GM18517 (cell line): ENCODE data around the gene ZFAND3.
"Not testable (repeated sequence)": the region's sequence is repeated elsewhere in the genome, so short reads cannot be mapped to it uniquely, and the experiment has no call there.

Source experiments
- ATAC-seq: cut with Tn5 transposase; IDR thresholded peaks from one replicate; pipeline ENCODE4 v1.9.1; 2021; ENCODE audit warnings: mild to moderate bottlenecking, moderate library complexity; ENCODE audit not compliant: unreplicated experiment

ZFAND3 gene

DNA sequence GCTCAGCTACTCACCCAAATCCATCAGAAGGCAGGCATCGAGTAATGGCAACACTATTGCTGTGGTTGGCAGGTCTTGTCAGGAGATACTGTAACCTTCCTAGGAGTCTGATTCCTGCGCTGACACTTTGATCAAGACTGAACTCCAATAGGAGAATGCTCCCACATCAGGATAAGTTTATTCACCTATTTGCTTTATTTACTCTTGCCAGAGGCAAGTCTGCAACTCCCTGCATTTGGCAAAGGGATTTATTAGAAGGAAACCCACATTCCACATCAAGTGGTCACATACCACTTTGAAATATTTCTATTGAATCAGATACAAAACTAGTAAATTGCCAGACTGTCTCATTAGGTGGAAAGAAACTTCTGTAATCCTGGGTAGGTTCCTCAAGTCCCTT, 43.5 kb downstream of the ZFAND3 start:
- ATAC-seq, result no peak

DNA sequence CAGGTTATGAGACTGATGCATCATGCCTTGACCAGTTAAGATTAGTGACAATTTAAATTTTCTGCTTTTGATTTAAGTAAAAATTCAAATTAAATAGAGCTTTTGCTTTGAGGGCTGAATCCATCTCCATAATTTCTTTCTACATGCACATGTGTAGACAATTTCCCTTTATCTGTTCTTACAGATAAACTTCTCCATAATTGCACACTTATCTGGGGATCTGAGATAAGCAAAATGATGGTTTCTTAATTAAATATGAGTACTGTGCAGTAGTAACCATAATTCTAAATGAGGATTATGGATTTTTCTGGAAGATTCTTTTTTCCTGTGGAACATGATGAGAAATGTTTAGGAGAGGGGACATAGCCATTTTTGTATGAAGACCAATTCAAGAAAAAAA, 44.7 kb downstream of the ZFAND3 start:
- ATAC-seq, result no peak

DNA sequence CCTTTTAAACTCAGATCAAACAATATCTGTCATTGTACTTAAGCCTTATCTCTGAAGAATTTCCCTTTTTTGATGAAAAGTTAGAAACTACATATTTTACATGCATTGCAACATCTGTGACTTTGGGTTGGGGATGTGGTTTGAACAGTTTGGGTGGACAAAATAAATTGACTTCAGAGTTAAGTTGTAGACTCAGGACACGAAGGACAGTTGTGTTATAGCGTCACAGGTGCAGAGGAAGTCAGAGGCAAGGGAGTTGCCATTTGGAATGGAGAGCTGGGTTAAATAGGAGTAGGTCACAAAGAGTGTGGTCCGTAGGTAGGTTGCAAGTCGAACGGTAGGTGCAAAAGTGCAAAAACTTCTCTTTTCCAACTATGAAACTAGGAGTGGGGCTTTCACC, 46.0 kb downstream of the ZFAND3 start:
- no peak for ATAC-seq

DNA sequence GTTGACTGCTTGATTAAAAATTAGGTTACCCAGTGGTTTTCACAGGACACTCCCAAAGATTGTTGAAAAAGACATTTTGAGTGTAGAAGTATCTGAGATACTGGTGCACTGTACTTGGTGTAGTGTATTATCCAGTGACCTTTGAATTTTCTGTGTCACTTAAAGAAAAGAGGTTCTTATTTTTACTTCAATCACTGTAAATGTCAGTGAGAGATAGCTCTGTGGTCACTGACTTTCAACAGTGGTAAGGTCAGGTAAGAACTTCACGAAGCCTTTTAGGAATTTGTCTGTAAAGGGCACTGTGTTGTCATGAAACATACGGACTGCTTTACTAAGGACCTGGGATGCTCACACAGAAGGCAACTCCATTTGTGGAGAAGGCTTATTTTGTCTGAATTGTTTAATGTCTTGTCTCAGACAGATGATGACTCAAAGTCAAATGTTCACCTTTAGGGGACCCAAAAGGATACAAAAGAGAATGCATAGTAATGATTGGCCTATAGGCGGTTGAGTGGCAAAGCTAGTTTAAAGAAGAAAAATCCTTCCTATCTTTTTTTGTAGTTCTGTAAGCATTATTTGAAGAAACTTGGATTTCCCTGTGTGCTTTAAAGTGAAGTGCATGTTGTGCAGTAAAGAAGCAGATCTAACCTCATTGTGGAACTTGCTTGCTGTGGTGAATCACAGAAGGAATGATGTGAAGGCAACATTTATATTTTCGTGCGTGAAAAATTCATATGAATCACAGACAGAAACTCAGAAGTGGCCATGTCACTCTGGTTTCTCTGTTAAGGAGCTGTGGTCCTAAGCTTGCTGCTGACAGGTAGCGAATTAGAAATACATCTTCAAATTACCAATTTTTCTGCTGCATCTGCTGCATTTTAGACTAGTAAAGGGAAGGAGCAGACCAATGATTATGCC, 47.3 kb downstream of the ZFAND3 start:
- ATAC-seq, result no peak

DNA sequence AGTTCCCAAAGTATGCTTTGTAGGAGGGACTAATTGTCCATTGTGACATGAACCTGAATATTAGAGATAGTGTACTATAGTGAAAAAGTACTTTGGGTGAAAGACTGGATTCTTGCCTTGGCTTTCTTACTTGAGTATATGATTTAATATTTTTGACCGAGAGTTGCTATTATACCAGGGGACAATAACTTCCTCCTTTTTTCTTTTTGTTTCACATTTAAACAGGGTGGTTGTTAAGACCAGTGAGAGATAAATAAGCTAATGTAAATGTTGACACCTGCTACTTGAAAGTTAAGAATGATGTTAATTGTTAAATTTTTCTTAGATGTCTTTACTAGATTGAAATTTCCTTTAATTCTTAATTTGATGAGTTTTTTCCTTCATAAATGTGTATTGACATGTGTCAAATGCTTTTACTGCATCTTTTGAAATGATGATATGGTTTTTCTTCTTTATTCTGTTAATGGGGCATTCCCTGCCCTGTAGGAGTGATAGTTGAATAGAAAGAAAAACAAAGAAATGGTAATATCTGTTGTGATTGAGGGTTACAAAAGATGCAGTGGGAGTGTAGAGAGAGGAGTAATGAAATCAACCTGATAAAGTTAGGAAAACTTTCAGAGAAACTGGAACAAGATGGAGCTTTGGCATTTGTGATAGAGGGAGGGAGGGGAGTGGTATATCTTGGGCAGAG, 48.4 kb downstream of the ZFAND3 start:
- no peak for ATAC-seq

DNA sequence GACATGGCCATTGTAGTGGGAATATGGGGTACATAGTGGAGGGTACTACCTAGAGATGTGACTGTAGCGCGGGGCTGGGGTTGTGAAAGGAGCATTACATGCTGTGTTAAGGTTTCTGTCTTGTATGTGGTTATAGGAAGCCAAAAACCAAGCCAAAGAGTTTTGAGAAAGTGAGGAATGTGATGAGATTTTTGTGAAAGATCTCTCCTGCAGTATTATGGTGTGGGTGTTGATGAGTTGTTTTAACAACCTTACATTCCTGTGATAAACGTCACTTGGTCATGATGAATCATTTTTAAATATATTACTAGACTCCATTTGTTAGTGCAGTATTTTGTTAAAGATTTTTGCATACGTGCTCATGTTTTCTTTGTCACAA, 48.9 kb downstream of the ZFAND3 start:
- ATAC-seq, result no peak

DNA sequence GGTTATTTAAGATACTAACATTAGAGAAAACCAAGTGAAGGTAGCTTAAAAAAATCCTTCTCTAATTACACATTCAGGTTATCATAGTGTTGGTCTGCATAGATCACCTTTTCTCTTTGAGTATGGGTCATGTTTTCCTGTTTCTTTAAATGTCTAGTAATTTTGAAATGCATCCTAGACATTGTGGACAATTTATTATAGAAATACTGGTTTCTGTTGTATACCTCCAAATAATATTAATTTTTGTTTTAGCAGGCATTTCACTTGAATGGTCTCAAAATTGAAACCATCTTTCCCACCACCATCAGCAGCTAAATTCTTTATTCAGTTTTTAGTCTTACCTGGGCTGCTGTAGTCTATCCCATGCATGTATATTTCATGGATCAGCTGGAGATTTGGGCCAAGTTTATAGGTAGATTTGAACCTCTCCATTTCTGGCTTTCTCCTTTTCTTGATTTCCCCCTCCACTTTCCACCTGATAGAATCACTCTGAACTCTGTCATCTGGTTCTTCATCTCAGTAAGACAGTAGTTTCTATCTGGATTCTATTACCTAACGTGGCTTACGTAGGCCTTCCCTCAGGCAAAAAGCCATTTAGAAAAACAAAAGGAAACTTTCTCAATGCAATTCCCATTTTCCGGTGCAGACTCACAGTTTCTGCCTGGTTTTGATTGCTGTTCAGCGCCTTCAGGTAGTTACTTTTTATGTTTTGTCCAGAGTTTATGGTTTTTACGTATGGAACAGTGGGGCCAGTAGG, 52.3 kb downstream of the ZFAND3 start:
- no peak for ATAC-seq

DNA sequence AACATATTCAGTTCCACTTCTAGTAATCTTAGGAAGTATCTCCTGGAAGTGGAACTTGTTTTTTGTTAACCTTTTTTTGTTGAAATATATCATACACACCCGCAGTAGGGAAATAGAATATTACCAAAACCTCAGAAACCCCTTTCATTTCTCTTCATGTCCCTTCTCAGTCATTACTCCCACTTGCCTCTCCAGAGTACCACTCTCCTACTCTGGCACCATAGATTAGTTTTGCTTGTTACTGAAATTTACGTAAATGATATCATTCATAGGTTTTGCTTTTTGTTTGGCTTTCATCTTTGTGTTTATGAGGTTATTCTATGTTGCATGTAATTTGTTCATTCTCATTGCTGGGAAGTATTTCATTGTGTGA, 52.8 kb downstream of the ZFAND3 start:
- ATAC-seq, result no peak

DNA sequence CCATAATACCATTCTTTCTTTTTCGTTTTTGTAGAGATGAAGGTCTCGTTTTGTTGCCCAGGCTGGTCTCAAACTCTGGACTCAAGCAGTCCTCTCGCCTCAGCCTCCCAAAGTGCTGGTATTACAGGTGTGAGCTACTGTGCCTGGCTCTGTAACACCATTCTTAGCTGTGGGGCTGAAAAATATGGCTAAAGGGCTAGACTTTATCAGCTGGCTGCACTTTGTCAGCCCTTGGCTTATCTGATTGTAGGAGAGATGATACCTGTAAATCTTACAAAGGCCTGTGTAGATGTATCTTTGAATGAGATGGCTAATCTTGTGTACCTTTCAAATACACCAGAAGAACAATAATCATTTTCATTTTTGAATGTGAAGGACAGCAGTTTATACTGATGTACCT, 55.2 kb downstream of the ZFAND3 start:
- ATAC-seq, result no peak

DNA sequence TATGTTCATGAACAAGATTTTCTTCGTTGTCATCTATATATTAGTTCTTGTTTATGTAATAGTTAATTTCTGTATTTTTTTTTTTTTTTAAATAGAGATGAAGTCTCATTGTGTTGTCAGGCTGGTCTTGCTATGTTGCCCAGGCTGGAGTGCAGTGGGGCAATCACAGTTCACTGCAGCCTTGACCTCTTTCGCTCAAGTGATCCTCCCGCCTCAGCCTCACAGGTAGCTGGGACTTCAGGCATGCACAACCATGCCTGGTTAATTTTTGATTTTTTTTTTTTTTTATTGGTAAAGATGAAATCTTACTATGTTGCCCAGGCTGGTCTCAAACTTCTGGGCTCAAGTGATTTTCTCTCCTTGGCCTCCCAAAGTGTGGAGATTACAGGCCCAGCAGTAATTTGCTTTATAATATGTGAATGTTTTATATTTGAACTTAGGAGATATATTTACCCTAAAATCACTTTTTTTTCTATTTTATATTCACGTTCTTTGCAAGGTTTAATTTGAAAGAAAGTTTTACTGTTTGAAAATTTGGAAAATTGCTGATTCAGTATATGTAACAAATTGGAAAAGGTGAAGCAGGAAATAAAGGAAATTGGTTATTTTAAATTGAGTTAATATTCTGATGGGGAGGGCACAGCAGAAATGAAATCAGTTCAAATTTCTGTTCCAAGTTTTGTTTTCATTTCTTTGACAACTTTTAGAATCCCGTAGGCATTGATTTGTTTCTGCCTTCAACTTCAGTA, 56.2 kb downstream of the ZFAND3 start:
- ATAC-seq, result no peak

DNA sequence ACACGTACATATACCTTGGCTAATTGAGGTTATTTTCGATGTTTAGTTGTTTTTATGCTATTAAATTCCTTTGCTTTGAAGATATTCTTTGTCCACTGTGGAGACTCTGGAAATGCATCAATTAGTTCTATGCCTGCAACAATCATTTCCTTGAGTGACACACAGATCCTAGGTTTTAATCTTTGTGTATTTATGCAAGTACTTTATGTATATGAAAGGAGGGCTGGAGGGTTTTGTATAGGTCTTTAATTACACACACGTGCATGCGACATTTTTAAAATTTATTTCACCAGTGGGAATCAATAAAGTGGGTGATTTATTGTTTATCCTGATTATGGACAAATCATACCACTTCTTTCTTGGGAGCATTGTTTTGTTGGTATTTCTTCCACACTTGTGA, 57.3 kb downstream of the ZFAND3 start:
- no peak for ATAC-seq

DNA sequence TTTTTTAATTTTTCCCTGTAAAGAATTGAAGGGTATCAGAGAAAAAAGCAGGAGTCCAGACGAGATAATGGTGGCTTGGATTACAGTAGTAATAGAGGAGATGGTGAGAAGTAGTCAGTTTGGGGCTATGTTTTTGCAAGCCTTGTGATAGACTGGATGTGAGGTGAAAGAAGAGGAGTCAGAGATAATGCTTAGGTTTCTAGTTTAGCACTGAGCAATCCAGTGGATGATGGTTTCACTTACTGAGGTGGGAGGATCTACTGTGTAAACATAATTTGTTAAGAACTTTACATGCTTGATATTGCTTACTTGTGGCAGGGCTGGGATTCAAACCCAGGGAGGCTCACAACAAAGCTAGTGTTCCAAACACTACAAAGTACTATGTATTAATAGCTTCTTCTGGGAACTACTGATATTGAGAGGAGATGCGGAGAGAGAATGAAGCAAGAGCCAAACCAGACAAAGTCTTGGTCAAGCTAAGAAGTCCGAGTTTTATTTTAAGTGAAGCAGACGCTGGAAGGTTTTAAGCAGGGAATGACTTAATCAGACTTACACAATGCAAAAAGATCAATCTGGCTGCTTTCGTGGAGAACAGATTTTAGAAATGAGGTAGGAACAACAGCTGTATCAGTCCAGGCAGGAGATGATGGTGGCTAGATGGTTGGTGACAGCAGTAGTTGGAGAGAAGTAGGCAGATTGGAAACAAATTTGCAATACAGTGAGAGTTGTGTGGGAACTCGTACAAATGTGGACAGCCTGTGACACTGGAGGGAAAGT, 58.0 kb downstream of the ZFAND3 start:
- no peak for ATAC-seq

DNA sequence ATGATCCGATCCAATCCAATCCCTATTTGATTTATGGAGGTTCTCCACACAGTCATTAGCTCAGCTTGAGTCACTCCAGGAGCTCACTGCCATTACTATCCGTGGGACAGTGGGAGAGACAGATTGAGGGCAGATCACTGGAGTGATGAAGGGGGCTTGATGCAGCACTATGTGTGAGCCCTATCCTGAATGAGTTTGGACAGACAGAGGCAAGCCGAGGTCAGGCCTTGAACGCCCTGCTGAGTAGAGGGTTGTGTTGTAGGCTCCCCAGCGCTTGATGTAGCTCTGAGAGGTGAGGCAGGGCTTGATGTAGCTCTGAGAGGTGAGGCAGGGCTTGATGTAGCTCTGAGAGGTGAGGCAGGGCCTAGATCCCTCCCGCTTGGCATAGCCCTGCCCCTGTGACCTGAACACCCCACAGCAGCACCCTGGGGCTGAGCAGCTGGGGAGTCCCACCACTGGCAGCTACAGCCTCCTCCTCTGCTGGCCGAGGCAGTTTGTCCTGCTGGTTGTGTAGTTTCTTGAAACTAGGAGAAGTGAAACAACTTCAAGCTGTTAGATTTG, 58.7 kb downstream of the ZFAND3 start:
- ATAC-seq, result no peak

DNA sequence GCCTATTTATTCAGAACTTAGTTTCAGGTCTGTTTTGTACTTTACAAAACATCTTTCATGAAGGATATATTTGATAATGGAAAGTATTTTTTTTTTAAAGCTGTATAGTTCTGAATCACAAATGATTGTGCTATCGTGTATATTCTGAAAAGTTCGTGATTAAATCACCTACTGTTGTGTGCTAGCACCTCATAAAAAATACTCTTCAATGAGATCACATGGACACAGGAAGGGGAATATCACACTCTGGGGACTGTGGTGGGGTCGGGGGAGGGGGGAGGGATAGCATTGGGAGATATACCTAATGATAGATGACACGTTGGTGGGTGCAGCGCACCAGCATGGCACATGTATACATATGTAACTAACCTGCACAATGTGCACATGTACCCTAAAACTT, 61.1 kb downstream of the ZFAND3 start:
- ATAC-seq, result not testable (repeated sequence)

DNA sequence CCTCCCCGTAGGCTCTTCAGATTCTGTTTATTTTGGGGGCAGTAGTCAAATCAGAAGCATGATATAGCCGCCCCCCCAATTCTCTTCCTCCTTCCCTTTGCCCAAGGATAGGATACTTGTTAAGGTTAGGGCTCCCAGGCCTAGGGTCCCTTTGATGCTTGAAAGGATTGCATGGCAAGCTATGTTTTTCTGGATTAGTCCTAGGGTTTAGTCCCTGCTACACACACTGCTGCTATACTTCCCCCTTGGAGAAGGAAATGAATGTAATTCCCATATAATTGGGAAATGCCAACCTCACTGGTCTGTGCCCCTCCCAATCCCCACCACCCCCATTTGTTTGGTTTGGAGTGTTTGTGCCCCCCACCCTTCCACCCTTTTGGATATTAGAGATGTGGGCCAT, 62.8 kb downstream of the ZFAND3 start:
- ATAC-seq, result no peak

DNA sequence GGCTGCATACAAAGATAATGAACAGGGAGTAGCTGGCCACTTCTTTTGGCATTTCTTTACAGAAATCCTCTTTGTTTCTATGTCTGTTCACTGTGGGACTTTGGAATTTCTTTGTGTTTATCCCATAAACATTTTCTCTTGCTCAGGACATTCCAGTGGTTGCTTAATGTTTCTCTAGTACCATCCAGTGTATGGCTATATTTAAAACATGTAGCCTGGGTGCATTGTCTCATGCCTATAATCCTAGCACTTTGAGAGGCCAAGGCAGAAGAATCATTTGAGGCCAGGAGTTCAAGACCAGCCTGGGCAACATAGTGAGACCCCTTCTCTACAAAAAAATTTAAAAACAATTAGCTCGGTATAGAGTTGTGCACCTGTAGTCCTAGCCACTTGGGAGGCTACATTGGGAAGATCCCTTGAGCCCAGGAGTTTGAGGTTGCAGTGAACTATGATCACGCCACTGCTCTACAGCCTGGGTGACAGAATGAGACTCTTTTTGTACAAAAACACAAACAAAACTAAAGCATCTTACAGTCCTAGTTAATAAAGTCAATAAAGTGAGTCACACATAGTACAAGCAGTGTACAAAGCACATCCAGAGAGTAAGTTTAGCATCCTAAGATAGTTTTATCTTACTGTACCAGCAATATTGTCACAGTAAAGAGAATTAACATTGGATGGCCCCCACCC, 63.3 kb downstream of the ZFAND3 start:
- no peak for ATAC-seq

DNA sequence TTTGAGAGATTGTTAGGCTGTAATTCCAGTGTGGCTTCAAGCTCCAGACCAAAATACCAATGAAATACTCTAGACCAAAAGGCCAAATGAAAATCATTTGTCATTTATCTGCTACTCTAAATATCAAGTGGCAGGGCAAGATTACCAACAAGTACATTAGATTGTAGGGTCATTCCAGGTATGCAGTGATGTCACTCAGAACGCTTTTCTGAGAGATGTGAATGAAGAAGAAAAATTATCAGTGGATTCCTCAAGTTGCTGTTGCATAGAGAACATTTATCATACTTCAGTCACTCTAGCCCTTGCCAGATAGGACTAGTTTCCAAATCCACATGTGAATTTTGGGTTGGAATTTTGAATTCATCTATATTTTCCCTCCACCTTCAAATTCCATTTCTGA, 65.0 kb downstream of the ZFAND3 start:
- ATAC-seq, result no peak

DNA sequence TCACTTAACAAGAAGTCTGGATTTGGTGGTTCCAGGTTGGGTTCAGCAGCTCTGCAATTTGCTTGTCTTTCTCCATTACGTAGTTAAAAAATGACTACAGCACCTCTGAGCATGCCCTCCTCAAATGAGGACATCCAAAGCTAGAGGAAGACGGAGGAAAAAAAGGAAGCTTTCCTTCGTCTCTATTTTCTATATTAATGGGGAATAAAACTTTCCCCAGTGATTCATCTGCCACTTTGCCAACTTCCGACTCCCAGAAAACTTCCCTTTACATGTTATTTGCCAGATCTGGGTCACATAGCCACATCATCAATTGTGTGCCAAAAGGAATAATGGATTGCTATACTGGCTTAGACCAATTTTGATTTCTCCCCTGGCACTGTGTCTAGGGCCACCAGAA, 69.5 kb downstream of the ZFAND3 start:
- ATAC-seq, result no peak

DNA sequence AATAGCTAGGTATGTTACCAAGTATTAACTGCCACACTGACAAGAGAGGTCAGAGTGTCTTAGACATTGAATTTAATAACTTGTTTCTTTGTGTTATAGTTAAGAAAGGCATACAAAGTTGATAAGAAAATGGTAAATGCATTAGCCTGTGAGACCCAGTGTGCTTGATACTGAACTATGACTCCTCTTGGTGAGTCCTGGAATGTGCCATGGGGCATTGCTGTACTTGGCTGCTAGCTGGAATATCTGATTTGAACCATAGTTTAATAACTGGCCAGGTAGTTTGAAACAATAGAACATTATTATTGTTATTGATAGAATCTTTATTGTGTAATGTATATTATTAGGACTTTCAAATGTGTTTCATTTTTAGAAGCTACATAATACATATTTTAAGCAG, 70.0 kb downstream of the ZFAND3 start:
- no peak for ATAC-seq
